ENCODE data around the gene DFFB. TPM values are rescaled to one million over a fixed set of nuclear protein-coding genes. Genes with fewer than 3 reads are reported as not detected.
A peak's percentile ranks its signal among the peaks of the same experiment; 100 is the strongest.

DFFB gene
- total RNA-seq, 3 donors from 2014 or later (not counting 1 experiment from before 2014, with no cell fraction given) = 18.3 to 27.8 (median 18.5) TPM

DNA sequence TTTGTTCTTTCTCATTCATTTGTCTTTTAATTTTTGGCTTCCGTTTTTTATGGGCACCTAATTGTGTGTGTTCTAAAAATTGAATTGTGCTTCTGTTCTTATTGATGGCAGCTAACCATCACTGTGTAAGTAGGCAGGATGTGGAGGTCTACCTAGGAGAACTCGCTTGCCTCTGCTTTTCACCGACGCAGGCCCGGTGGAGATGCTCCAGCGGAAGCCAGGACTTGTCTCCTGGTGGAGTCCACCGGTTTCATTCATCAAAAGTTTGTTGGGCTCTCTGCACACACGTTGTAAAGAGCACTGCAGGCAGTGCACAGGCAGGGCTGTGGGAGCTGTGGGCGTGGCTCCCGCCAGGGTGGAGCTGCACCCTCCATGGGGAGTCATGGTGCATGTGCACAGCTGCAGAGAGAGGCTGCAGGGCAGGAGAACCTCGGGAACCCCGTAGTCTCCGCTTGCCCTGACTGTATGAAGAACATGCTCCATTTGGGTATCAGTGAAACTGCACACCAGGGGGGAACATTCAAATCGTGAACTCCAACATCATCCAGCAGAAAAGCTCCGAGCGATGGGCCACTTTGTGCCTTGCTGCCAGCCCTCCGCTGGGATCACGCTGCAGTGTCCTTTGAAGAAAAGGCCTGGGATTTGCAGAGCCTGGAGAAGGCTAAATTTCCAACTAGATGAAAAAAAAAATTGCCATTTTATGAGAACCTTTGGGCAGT, 48.8 kb downstream of the DFFB start:
- H3K4me3 ChIP-seq (ENCODE audit: low read length) = no peak overlapping the region
- no peaks in the 10 kb centered on the region for H3K36me3 ChIP-seq (ENCODE audit: control insufficient read depth, insufficient read depth, low read length)
- H3K36me3 Mint-ChIP-seq = no peaks in the 10 kb centered on the region
- peaks cover 0 to 11% of the 10 kb centered on the region in 2 donors for H3K27me3 Mint-ChIP-seq (ENCODE audit: low read depth in 2 of 2)
- peaks cover 42% of the 10 kb centered on the region for H3K4me1 ChIP-seq (ENCODE audit: control insufficient read depth, insufficient read depth, low read length)
- no peak for ATAC-seq
- peaks cover 3% of the 10 kb centered on the region for H3K27me3 ChIP-seq (ENCODE audit: control insufficient read depth, insufficient read depth, low read length)
- H3K27ac Mint-ChIP-seq = no peak overlapping the region
- no peaks in the 10 kb centered on the region for H3K9me3 Mint-ChIP-seq
- TF ChIP-seq, protein P1, sequence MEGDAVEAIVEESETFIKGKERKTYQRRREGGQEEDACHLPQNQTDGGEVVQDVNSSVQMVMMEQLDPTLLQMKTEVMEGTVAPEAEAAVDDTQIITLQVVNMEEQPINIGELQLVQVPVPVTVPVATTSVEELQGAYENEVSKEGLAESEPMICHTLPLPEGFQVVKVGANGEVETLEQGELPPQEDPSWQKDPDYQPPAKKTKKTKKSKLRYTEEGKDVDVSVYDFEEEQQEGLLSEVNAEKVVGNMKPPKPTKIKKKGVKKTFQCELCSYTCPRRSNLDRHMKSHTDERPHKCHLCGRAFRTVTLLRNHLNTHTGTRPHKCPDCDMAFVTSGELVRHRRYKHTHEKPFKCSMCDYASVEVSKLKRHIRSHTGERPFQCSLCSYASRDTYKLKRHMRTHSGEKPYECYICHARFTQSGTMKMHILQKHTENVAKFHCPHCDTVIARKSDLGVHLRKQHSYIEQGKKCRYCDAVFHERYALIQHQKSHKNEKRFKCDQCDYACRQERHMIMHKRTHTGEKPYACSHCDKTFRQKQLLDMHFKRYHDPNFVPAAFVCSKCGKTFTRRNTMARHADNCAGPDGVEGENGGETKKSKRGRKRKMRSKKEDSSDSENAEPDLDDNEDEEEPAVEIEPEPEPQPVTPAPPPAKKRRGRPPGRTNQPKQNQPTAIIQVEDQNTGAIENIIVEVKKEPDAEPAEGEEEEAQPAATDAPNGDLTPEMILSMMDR (IDR thresholded peaks at IDR 0.05) = no peak
- WGBS (ENCODE audit: insufficient coverage) = 89% methylated on average over 18 of the region's 18 CpGs
- no peak for DNase-seq
- H3K9me3 ChIP-seq (ENCODE audit: control insufficient read depth, insufficient read depth, low read length) = no peaks in the 10 kb centered on the region
- H3K4me3 Mint-ChIP-seq = no peak overlapping the region
- intact Hi-C loops (cut with micrococcal nuclease) = no loop called here
- H3K27ac ChIP-seq (ENCODE audit: low read length) = no peak overlapping the region
- H3K4me1 Mint-ChIP-seq = peaks cover 15 to 19% of the 10 kb centered on the region in 2 donors

DNA sequence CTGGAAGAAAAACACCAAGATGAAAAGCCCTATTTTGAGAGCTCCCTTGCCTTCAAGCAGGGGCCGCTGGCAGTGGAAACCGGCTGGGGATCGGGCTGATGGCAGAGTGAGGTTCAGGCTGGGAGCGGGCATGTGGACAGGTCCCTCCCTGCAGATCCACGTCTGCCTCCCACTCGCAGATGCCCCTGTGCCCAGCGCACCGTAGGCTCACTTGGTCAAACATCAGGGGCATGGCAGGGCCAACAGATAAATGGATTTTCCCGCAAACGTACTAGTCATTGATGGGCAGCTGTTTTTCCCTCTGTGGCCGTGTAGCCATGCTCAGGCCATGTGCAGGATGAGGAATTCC, 49.4 kb downstream of the DFFB start:
- Histone ChIP-seq H3K27me3 (ENCODE audit: control insufficient read depth, insufficient read depth, low read length) (peaks cover 3% of the 10 kb centered on the region), H3K27ac (ENCODE audit: low read length) (no peak overlapping the region), H3K9me3 (ENCODE audit: control insufficient read depth, insufficient read depth, low read length) (no peaks in the 10 kb centered on the region), H3K4me3 (ENCODE audit: low read length) (no peak overlapping the region), H3K36me3 (ENCODE audit: control insufficient read depth, insufficient read depth, low read length) (no peaks in the 10 kb centered on the region), H3K4me1 (ENCODE audit: control insufficient read depth, insufficient read depth, low read length) (peaks cover 37% of the 10 kb centered on the region)
- TF ChIP-seq, protein P1 (IDR thresholded peaks at IDR 0.05) = no peak
- H3K27me3 Mint-ChIP-seq (ENCODE audit: low read depth in 2 of 2) = peaks cover 0 to 11% of the 10 kb centered on the region in 2 donors
- H3K9me3 Mint-ChIP-seq = no peaks in the 10 kb centered on the region
- peaks cover 15 to 19% of the 10 kb centered on the region in 2 donors for H3K4me1 Mint-ChIP-seq
- H3K27ac Mint-ChIP-seq = no peak overlapping the region
- DNase-seq (no peak), ATAC-seq (no peak)
- 95% methylated on average over 11 of the region's 11 CpGs for WGBS (ENCODE audit: insufficient coverage)
- H3K36me3 Mint-ChIP-seq = no peaks in the 10 kb centered on the region
- intact Hi-C loops (cut with micrococcal nuclease) = no loop called here
- no peak overlapping the region for H3K4me3 Mint-ChIP-seq

DNA sequence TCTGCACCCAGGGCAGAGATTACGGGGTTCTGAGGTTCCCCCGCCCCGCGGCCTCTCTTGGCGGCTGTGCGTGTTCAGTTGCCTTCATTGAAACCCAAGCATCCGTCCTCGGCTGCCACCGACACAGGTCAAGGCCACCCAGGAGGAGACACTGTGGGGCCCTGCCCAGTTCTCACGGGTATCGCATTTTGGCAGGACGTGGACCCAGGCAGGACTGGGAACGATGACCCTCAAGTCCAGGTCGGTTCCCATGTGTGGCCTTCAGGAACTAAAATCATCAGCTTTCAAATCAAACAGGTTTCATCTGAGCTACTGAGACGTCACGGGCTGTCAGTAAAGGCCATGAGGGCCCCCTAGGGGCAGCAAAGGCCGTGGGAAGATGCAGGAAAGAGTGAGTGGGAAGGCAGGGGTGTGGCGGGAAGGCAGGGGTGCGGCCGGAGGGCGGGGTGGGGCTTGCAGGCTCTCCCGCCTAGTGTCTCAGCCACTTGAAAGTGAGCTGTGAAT, 49.8 kb downstream of the DFFB start:
- Histone ChIP-seq H3K9me3 (ENCODE audit: control insufficient read depth, insufficient read depth, low read length) (no peaks in the 10 kb centered on the region), H3K27me3 (ENCODE audit: control insufficient read depth, insufficient read depth, low read length) (peaks cover 3% of the 10 kb centered on the region), H3K4me1 (ENCODE audit: control insufficient read depth, insufficient read depth, low read length) (peaks cover 33% of the 10 kb centered on the region), H3K36me3 (ENCODE audit: control insufficient read depth, insufficient read depth, low read length) (no peaks in the 10 kb centered on the region), H3K4me3 (ENCODE audit: low read length) (no peak overlapping the region), H3K27ac (ENCODE audit: low read length) (no peak overlapping the region)
- H3K4me1 Mint-ChIP-seq = peaks cover 15 to 19% of the 10 kb centered on the region in 2 donors
- peaks cover 0 to 11% of the 10 kb centered on the region in 2 donors for H3K27me3 Mint-ChIP-seq (ENCODE audit: low read depth in 2 of 2)
- TF ChIP-seq, protein P1 (IDR thresholded peaks at IDR 0.05) = no peak
- H3K27ac Mint-ChIP-seq = no peak overlapping the region
- no peaks in the 10 kb centered on the region for H3K36me3 Mint-ChIP-seq
- no peaks in the 10 kb centered on the region for H3K9me3 Mint-ChIP-seq
- 71% methylated on average over 22 of the region's 22 CpGs for WGBS (ENCODE audit: insufficient coverage)
- H3K4me3 Mint-ChIP-seq = no peak overlapping the region
- intact Hi-C loops (cut with micrococcal nuclease) = no loop called here
- ATAC-seq (no peak), DNase-seq (peak in 1 of 2 donors; percentile 39)

Data from natural killer cell (primary cell).